Measurements from ENCODE around the gene ARHGEF28.

DNA sequence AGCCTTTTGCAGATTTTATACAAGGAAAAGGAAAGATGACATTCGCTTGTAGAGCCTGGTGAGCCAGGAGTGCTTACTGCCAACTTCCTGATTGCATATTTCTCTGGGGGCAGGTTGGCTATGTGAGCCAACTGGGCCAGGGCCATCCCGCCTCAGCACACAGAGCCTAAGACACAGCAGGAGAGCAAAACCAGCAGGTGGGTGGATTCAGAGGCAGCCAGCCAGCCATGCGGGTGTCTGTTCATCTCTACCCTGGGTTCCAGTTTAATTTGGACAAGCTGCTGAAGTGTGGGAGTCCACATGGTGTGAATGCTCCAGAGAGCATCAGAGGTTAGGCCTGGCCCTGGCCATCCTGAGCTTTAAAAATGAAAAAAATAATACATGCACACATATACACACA is 291.4 kb downstream of the ARHGEF28 start:
- TF ChIP-seq, protein P1, sequence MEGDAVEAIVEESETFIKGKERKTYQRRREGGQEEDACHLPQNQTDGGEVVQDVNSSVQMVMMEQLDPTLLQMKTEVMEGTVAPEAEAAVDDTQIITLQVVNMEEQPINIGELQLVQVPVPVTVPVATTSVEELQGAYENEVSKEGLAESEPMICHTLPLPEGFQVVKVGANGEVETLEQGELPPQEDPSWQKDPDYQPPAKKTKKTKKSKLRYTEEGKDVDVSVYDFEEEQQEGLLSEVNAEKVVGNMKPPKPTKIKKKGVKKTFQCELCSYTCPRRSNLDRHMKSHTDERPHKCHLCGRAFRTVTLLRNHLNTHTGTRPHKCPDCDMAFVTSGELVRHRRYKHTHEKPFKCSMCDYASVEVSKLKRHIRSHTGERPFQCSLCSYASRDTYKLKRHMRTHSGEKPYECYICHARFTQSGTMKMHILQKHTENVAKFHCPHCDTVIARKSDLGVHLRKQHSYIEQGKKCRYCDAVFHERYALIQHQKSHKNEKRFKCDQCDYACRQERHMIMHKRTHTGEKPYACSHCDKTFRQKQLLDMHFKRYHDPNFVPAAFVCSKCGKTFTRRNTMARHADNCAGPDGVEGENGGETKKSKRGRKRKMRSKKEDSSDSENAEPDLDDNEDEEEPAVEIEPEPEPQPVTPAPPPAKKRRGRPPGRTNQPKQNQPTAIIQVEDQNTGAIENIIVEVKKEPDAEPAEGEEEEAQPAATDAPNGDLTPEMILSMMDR (IDR thresholded peaks at IDR 0.05 in 2 of 3, conservative IDR thresholded peaks at IDR 0.05 in 1 of 3; ENCODE audit: borderline replicate concordance in 1 of 3, insufficient read depth in 1 of 3, low read depth in 2 of 3, low read length in 2 of 3), result no peak
- TF ChIP-seq EGR1 (IDR thresholded peaks at IDR 0.05; ENCODE audit: low read depth) (no peak), CEBPB (IDR thresholded peaks at IDR 0.05; ENCODE audit: low read depth) (no peak), JUND (IDR thresholded peaks at IDR 0.05) (no peak), POLR2AphosphoS5 (IDR thresholded peaks at IDR 0.05; ENCODE audit: low read depth, low read length) (no peak), EZH2 (IDR thresholded peaks at IDR 0.05) (no peak)
- TF ChIP-seq, protein P2, sequence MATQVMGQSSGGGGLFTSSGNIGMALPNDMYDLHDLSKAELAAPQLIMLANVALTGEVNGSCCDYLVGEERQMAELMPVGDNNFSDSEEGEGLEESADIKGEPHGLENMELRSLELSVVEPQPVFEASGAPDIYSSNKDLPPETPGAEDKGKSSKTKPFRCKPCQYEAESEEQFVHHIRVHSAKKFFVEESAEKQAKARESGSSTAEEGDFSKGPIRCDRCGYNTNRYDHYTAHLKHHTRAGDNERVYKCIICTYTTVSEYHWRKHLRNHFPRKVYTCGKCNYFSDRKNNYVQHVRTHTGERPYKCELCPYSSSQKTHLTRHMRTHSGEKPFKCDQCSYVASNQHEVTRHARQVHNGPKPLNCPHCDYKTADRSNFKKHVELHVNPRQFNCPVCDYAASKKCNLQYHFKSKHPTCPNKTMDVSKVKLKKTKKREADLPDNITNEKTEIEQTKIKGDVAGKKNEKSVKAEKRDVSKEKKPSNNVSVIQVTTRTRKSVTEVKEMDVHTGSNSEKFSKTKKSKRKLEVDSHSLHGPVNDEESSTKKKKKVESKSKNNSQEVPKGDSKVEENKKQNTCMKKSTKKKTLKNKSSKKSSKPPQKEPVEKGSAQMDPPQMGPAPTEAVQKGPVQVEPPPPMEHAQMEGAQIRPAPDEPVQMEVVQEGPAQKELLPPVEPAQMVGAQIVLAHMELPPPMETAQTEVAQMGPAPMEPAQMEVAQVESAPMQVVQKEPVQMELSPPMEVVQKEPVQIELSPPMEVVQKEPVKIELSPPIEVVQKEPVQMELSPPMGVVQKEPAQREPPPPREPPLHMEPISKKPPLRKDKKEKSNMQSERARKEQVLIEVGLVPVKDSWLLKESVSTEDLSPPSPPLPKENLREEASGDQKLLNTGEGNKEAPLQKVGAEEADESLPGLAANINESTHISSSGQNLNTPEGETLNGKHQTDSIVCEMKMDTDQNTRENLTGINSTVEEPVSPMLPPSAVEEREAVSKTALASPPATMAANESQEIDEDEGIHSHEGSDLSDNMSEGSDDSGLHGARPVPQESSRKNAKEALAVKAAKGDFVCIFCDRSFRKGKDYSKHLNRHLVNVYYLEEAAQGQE (IDR thresholded peaks at IDR 0.05; ENCODE audit: low read depth), result no peak
